Endothelial cell of umbilical vein (primary cell): ENCODE data around the gene FAM20A. TPM values are rescaled to one million over a fixed set of nuclear protein-coding genes. Genes with fewer than 3 reads are reported as not detected.

Experiments used
- BruUV-seq: library from RNA; stranded (reverse); fragments of 400-500 nt; replicated peaks from 2 replicates; lab custom pipeline; 2021; lab: Mats Ljungman, UMichigan
- CTCF ChIA-PET: fragments of 300-600, 350-600 bp; sonication (Branson Sonifier 250); formaldehyde crosslinking; loops from one replicate; lab custom pipeline; 2021; ENCODE audit warnings: antibody characterized with exemption, inconsistent platforms; lab: Charles Lee
- POLR2A ChIA-PET: fragments of 300-600, 350-600 bp; sonication (Branson Sonifier 250); formaldehyde crosslinking; loops from one replicate; lab custom pipeline; 2021; ENCODE audit warnings: antibody characterized with exemption, inconsistent platforms; lab: Charles Lee
- DNase-seq: peaks from one replicate; pipeline ENCODE4 v3.0.0-alpha.2; 2011; ENCODE audit warnings: low read depth, low spot score
- FAIRE-seq: peaks from 2 replicates; lab custom pipeline; 2011; peaks lifted over from hg19 to GRCh38; lab: Jason Lieb, UNC
- H2AFZ ChIP-seq: 2 replicates; pipeline ENCODE4 v1.6.0; 2012; ENCODE audit warnings: low read depth, low read length, control low read depth, inconsistent platforms
- H3K27ac ChIP-seq: 2 replicates; pipeline ENCODE4 v1.5.1; 2011; ENCODE audit warnings: low read depth, mild to moderate bottlenecking, control low read depth, low read length, moderate library complexity; ENCODE audit not compliant: insufficient read depth
- H3K27me3 ChIP-seq, 2 experiments: 2 replicates each; pipeline versions ENCODE4 v1.6.0 to v1.6.1; 2011; ENCODE audit warnings: low read length in 2 of 2, mixed read lengths in 1 of 2; ENCODE audit not compliant: control insufficient read depth in 2 of 2, insufficient read depth in 2 of 2
- H3K36me3 ChIP-seq, 2 experiments: 2 replicates in 1 of 2; 3 replicates in 1 of 2; pipeline ENCODE4 v1.5.1; 2011; ENCODE audit warnings: low read length in 2 of 2, mild to moderate bottlenecking in 1 of 2, moderate library complexity in 1 of 2; ENCODE audit not compliant: control insufficient read depth in 2 of 2, insufficient read depth in 2 of 2; ENCODE audit errors: extremely low read depth in 1 of 2
- H3K4me1 ChIP-seq: 3 replicates; pipeline ENCODE4 v1.5.1; 2011; ENCODE audit warnings: mild to moderate bottlenecking, low read length; ENCODE audit not compliant: control insufficient read depth, insufficient read depth; ENCODE audit errors: extremely low read depth
- H3K4me2 ChIP-seq: 2 replicates; pipeline ENCODE4 v1.6.1; 2011; ENCODE audit warnings: low read length, control low read depth, mixed read lengths; ENCODE audit not compliant: insufficient read depth
- H3K4me3 ChIP-seq, 3 experiments: fragments of 200-600 bp in 1 of 3; sonication (generic), shearing (Covaris generic) in 1 of 3; replicated peaks in 1 of 3; 2 replicates each; pipeline ENCODE4 v1.5.1; 2011 to 2016; ENCODE audit warnings: control low read depth in 3 of 3, low read length in 3 of 3, mild to moderate bottlenecking in 2 of 3, inconsistent platforms in 1 of 3, low read depth in 1 of 3, moderate library complexity in 1 of 3; ENCODE audit not compliant: insufficient read depth in 1 of 3
- H3K79me2 ChIP-seq: 2 replicates; pipeline ENCODE4 v1.6.0; 2012; ENCODE audit warnings: low read length, inconsistent platforms; ENCODE audit not compliant: control insufficient read depth, insufficient read depth
- H3K9ac ChIP-seq: replicated peaks from 2 replicates; pipeline ENCODE3; 2011; ENCODE audit warnings: low read length, control low read depth; ENCODE audit not compliant: insufficient read depth; ENCODE audit errors: extremely low read depth
- H3K9me1 ChIP-seq: replicated peaks from 3 replicates; pipeline ENCODE4 v1.6.0; 2011; ENCODE audit warnings: mild to moderate bottlenecking, low read length; ENCODE audit not compliant: control insufficient read depth, insufficient read depth; ENCODE audit errors: extremely low read depth
- H3K9me3 ChIP-seq: replicated peaks from 2 replicates; pipeline ENCODE4 v1.5.1; 2012; ENCODE audit warnings: low read length, inconsistent platforms; ENCODE audit not compliant: control insufficient read depth, insufficient read depth
- H4K20me1 ChIP-seq: replicated peaks from 2 replicates; pipeline ENCODE3; 2011; ENCODE audit warnings: mild to moderate bottlenecking, low read length; ENCODE audit not compliant: control insufficient read depth, insufficient read depth; ENCODE audit errors: extremely low read depth
- EZH2 ChIP-seq: IDR thresholded peaks from 2 replicates; pipeline ENCODE4 v1.6.1; 2012; ENCODE audit warnings: borderline replicate concordance, low read depth, mild to moderate bottlenecking, moderate library complexity, low read length, inconsistent platforms; ENCODE audit not compliant: severe bottlenecking
- FOS ChIP-seq: IDR thresholded peaks from 2 replicates; pipeline ENCODE4 v1.6.1; 2011; ENCODE audit warnings: mild to moderate bottlenecking, low read length, moderate library complexity, borderline replicate concordance; ENCODE audit not compliant: insufficient read depth
- GATA2 ChIP-seq: IDR thresholded peaks from 2 replicates; pipeline ENCODE4 v1.7.0; 2011; ENCODE audit warnings: low read depth, mild to moderate bottlenecking, moderate library complexity, mixed read lengths, low read length; ENCODE audit not compliant: insufficient read length, insufficient read depth
- JUN ChIP-seq: IDR thresholded peaks from 2 replicates; pipeline ENCODE4 v1.6.1; 2011; ENCODE audit warnings: borderline replicate concordance, low read depth; ENCODE audit not compliant: insufficient read length, insufficient read depth
- MYC ChIP-seq: IDR thresholded peaks from one replicate; pipeline ENCODE4 v1.6.1; 2011; ENCODE audit warnings: mild to moderate bottlenecking, low read depth, low read length
- POLR2A ChIP-seq: IDR thresholded peaks from 2 replicates; pipeline ENCODE4 v1.6.1; 2012; ENCODE audit warnings: low read depth, mild to moderate bottlenecking, control low read depth, low read length
- POLR2AphosphoS5 ChIP-seq: IDR thresholded peaks from 2 replicates; pipeline ENCODE4 v1.6.1; 2012; ENCODE audit warnings: low read depth, mild to moderate bottlenecking, control low read depth, low read length, moderate library complexity; ENCODE audit not compliant: insufficient read depth
- dilution Hi-C: fragments of 300-500 bp; cut with MboI; formaldehyde crosslinking; loops from one replicate; pipeline ENCODE4 v1.15.0; 2019; ENCODE audit warnings: low sequenced_read_pairs; ENCODE audit not compliant: extremely low pct_ligation_motif_present
- intact Hi-C: fragments of 100-400 bp; cut with micrococcal nuclease; formaldehyde crosslinking; loops from one replicate; pipeline ENCODE4 v1.10.0; 2022
- polyA plus RNA-seq, 4 experiments: library from polyadenylated mRNA; depleted of rRNA in 3 of 4; stranded (reverse) in 3 of 4; unstranded in 1 of 4; fragments of >200 nt; gene quantifications; 2 replicates each; pipeline versions ENCODE4 v1.2.1 to v1.2.3, GENCODE V29; 2011 to 2012; ENCODE audit warnings: missing spikeins in 1 of 4
- total RNA-seq: library from RNA; stranded (reverse); gene quantifications from 2 replicates; pipeline ENCODE4 v1.2.3, GENCODE V29; 2021
- TF ChIP-seq, protein P1 (sequence below): IDR thresholded peaks from 2 replicates; pipeline ENCODE4 v1.6.1; 2011; ENCODE audit not compliant: insufficient read depth, insufficient read length
- TF ChIP-seq, protein P2 (sequence below), 2 donors: IDR thresholded peaks; 1 replicate in 1 of 2; 2 replicates in 1 of 2; pipeline ENCODE4 v1.5.1; 2011; ENCODE audit warnings: low read length in 2 of 2, mild to moderate bottlenecking in 2 of 2, moderate library complexity in 2 of 2, control low read depth in 1 of 2, inconsistent platforms in 1 of 2, low read depth in 1 of 2; ENCODE audit not compliant: insufficient read depth in 1 of 2; ENCODE audit errors: extremely low read depth in 1 of 2

The FAM20A gene
- total and polyA plus RNA-seq, 2 donors (not counting 3 experiments of a cell fraction or from before 2014, with no cell fraction given): not detected

DNA sequence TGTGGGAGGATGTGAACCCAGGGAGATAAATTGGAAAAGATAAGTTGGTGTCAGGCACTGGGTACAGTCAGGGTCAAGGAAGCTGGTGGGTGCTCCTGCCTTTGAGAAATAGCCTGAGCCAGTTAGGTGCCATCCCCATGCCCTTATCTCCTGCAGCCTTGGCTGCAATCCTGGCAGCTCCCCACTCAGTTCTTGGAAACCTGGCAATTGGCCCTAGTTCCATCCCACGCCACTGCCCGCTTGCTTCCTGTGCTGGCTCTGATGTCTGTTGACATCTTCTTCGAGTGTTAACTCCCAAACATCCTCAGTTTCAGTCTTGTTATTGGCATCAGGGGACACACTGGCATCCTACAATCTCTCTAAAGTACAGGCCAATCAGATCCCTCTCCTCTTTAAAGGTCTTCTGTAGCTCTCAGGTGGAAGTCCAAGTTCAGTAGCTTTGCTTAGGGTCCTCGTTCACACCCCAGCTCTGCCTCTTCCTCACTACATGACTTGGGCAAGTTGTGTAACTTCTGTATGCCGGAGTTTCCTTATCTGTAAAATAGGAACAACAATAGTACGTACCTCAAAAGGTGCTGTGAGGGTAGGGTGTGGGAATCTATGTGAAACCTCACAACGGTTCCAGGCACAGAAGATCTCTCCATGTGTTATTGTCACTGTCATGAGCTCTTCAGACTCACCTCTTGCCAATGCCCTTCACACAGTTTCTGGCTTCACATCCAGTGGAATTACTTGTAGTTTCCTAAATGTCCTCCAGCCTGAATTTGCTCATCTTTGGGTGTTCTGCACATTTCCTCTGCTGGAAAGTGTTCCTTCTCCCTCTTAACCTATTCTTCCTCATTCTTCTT lies 102.5 kb downstream of the FAM20A start:
- Histone ChIP-seq H4K20me1 (no peaks in the 10 kb centered on the region), H3K9me1 (no peaks in the 10 kb centered on the region), H3K4me3 (no peak overlapping the region), H3K4me1 (no peaks in the 10 kb centered on the region), H2AFZ (no peak overlapping the region), H3K4me2 (no peak overlapping the region), H3K36me3 (no peaks in the 10 kb centered on the region), H3K9me3 (no peaks in the 10 kb centered on the region), H3K27ac (no peak overlapping the region), H3K9ac (no peak overlapping the region), H3K79me2 (no peaks in the 10 kb centered on the region), H3K27me3 (peaks cover 3 to 14% of the 10 kb centered on the region in 2 experiments)
- TF ChIP-seq JUN (no peak), EZH2 (no peak), POLR2A (no peak), POLR2AphosphoS5 (no peak), MYC (no peak), FOS (no peak), GATA2 (no peak)
- TF ChIP-seq, protein P1, sequence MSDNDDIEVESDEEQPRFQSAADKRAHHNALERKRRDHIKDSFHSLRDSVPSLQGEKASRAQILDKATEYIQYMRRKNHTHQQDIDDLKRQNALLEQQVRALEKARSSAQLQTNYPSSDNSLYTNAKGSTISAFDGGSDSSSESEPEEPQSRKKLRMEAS: no peak
- TF ChIP-seq, protein P2, sequence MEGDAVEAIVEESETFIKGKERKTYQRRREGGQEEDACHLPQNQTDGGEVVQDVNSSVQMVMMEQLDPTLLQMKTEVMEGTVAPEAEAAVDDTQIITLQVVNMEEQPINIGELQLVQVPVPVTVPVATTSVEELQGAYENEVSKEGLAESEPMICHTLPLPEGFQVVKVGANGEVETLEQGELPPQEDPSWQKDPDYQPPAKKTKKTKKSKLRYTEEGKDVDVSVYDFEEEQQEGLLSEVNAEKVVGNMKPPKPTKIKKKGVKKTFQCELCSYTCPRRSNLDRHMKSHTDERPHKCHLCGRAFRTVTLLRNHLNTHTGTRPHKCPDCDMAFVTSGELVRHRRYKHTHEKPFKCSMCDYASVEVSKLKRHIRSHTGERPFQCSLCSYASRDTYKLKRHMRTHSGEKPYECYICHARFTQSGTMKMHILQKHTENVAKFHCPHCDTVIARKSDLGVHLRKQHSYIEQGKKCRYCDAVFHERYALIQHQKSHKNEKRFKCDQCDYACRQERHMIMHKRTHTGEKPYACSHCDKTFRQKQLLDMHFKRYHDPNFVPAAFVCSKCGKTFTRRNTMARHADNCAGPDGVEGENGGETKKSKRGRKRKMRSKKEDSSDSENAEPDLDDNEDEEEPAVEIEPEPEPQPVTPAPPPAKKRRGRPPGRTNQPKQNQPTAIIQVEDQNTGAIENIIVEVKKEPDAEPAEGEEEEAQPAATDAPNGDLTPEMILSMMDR (IDR thresholded peaks at IDR 0.05; ENCODE audit: extremely low read depth in 1 of 2, insufficient read depth in 1 of 2, low read depth in 1 of 2, low read length in 2 of 2): no peak
- POLR2A ChIA-PET: no interaction called here
- FAIRE-seq (no peak), DNase-seq (peak; percentile 18)
- CTCF ChIA-PET: interaction anchor here (1.2 to 1.4 kb wide), 3 partner anchors 10 to 35 kb away, joined by 3 to 4 read pairs (median 3); no protein-coding TSS in a partner anchor
- no TSS peak for BruUV-seq
- dilution Hi-C loops (no loop called here), intact Hi-C loops (no loop called here)
